Neuron (in vitro differentiated cells): ENCODE results near the gene SHISA3.
"Not testable (repeated sequence)": the region's sequence is repeated elsewhere in the genome, so short reads cannot be mapped to it uniquely, and the experiment has no call there.

Experiments used
- H2AFZ ChIP-seq: one replicate; pipeline ENCODE4 v1.6.1; 2013; ENCODE audit warnings: low read depth, mild to moderate bottlenecking, inconsistent platforms, low read length, moderate library complexity
- H3K27me3 ChIP-seq: one replicate; pipeline ENCODE4 v1.6.1; 2013; ENCODE audit warnings: low read length; ENCODE audit not compliant: insufficient read depth
- H3K36me3 ChIP-seq: one replicate; pipeline ENCODE4 v1.6.1; 2013; ENCODE audit warnings: low read length; ENCODE audit not compliant: insufficient read depth
- H3K4me1 ChIP-seq: one replicate; pipeline ENCODE4 v1.6.1; 2013; ENCODE audit warnings: low read length; ENCODE audit not compliant: insufficient read depth
- H3K4me3 ChIP-seq: 2 replicates; pipeline ENCODE4 v1.5.1; 2013; ENCODE audit warnings: mild to moderate bottlenecking, low read length, moderate library complexity
- H3K9me3 ChIP-seq: one replicate; pipeline ENCODE4 v1.6.1; 2013; ENCODE audit warnings: low read length

Gene SHISA3

DNA sequence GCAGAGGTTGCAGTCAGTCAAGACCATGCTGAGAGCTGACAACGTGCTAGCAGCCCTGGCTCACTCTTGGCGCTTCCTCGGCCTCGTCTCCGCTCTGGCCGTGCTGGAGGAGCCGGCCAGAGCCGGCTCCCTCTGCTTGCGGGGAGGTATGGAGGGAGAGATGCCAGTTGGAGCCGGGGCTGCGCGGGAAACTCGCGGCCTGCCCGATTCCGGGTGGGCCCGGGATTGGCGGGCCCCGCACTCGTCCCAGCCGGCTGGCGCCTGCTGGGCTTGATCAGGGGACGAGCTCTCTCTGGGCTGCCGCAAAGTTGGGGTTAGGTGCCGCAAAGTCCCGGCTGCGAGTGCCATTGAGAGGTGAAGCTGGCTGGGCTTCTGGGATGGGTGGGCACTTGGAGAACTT lies 27.8 kb upstream of the SHISA3 start:
- no peak overlapping the region for H2AFZ ChIP-seq
- no peaks in the 10 kb centered on the region for H3K36me3 ChIP-seq
- H3K4me1 ChIP-seq, result no peaks in the 10 kb centered on the region
- no peak overlapping the region for H3K4me3 ChIP-seq
- H3K27me3 ChIP-seq, result no peaks in the 10 kb centered on the region
- H3K9me3 ChIP-seq, result no peaks in the 10 kb centered on the region

DNA sequence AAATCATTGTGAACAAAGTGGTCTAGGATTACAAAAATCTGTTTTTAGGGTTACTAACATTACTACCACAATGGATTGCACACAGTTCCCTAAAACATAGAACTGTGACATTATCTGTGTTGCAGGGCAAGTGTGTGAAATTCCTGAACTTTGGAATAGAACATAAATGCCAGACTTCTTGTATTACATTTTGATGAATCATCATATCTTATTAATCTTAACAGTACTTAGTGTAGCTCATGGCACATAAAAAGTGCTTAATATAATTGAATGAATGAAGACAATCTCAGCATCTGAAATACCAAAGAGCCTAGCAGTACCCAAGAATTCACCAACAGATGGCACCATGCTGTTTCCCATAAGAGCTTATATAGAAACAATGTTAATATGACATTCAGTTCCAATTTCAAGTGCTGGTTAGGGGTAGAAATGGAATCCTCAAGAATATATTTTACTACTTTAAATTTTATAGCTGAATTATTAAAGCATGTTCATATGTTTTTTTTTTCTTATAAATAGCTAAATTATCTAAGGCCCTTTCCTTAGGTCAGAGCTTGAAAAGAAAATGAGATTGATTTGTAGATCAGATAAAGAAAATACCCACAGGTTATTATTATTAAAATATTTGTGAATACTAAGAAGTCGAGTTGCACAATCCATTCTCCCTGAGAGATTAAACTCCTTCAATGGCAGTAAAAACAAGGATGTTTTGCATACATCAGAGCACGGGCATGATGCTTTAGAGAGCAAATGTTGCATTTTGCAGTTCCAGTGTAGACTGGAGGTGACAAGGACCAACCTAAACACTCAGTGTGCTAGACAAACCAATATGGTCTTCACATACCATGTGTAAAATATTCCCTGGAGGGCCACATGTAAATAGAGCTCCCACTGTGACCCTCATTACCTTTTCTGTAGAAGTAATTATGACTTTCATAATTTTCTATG lies 25.7 kb upstream of the SHISA3 start:
- no peak overlapping the region for H3K4me3 ChIP-seq

DNA sequence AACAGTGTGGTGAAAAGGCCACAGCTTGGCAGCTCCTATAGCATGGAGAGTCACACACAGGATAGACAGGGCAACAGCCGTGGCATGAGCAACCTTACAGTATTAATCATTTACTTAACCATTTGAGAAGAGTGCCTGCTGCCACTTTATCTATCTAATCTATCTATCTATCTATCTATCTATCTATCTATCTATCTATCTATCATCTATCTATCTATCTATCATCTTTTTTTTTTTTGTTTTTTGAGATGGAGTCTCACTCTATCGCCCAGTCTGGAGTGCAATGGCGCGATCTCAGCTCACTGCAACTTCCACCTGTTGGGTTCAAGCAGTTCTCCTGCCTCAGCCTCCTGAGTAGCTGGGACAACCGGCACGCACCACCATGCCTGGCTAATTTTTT lies 25.0 kb upstream of the SHISA3 start:
- not testable (repeated sequence) for H3K27me3 ChIP-seq, H3K4me3 ChIP-seq

More for the DNA sequence above, 25.7 kb upstream of the SHISA3 start:
- Histone ChIP-seq H3K4me1 (no peaks in the 10 kb centered on the region), H3K27me3 (no peaks in the 10 kb centered on the region), H3K36me3 (no peaks in the 10 kb centered on the region), H3K9me3 (no peaks in the 10 kb centered on the region), H2AFZ (no peak overlapping the region)

DNA sequence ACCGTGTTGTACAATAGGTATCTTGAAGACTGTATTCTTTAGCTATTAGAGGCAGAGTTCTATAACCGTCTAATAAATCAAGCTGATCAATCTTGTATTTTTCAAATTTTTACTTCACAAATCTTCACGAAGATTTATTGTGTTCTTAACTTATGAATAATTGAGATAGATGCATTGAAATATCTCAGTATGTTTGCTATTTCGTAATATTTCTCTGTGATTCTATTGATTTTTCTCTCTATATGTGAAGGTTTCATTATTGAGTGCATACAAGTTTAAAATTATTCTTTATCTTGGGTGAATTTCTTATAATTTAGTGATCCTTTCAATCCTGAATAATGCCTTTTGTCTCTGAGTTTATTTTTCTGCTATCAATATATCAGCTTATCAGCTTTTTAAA lies 19.8 kb upstream of the SHISA3 start:
- Histone ChIP-seq H2AFZ (no peak overlapping the region), H3K9me3 (no peaks in the 10 kb centered on the region), H3K4me3 (no peak overlapping the region), H3K36me3 (no peaks in the 10 kb centered on the region), H3K4me1 (no peaks in the 10 kb centered on the region), H3K27me3 (peaks cover 7% of the 10 kb centered on the region)

More for the DNA sequence above, 25.0 kb upstream of the SHISA3 start:
- H3K9me3 ChIP-seq, H3K36me3 ChIP-seq, H2AFZ ChIP-seq, H3K4me1 ChIP-seq: not testable (repeated sequence)

DNA sequence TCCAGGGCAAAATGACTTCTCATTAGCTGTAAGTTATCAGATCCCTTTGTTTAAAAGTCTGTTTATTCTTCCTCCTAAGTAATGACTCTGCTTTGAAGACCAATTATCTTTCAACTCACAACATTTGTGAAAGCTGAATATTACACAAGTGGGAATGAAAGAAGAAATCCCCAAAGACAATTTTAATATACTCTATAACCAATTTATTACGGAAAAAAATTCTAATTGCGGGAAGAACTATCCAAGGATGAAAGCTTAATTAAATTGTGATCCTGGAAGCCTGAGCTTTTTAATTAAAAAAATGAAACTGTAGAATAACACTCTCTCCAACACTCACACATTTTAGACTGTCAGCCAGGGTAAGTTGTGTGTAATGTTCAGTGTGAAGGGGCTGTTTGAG lies 15.6 kb upstream of the SHISA3 start:
- H3K36me3 ChIP-seq, result no peaks in the 10 kb centered on the region
- H3K4me3 ChIP-seq, result no peak overlapping the region
- H3K9me3 ChIP-seq, result no peaks in the 10 kb centered on the region
- no peak overlapping the region for H2AFZ ChIP-seq
- H3K4me1 ChIP-seq, result no peaks in the 10 kb centered on the region
- H3K27me3 ChIP-seq, result peaks cover 7% of the 10 kb centered on the region

DNA sequence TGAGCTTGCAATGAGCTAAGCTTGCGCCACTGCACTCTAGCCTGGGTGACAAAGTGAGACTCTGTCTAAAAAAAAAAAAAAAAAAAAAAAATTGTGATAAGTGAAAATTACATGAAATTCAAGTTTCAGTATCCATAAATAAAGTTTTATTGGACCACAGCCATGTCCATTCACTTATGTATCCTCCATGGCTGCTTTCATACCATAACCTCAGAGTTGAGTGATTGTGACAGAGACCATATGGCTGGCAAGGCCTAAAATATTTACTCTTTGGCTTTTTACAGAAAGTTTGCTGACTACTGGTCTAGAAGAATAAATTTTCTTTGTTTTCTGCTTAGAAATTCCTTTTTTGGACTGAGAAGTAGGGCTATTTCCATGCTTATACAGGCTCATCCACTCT lies 11.8 kb upstream of the SHISA3 start:
- peaks cover 15% of the 10 kb centered on the region for H3K27me3 ChIP-seq
- H3K4me1 ChIP-seq, result no peaks in the 10 kb centered on the region
- H2AFZ ChIP-seq, result no peak overlapping the region

DNA sequence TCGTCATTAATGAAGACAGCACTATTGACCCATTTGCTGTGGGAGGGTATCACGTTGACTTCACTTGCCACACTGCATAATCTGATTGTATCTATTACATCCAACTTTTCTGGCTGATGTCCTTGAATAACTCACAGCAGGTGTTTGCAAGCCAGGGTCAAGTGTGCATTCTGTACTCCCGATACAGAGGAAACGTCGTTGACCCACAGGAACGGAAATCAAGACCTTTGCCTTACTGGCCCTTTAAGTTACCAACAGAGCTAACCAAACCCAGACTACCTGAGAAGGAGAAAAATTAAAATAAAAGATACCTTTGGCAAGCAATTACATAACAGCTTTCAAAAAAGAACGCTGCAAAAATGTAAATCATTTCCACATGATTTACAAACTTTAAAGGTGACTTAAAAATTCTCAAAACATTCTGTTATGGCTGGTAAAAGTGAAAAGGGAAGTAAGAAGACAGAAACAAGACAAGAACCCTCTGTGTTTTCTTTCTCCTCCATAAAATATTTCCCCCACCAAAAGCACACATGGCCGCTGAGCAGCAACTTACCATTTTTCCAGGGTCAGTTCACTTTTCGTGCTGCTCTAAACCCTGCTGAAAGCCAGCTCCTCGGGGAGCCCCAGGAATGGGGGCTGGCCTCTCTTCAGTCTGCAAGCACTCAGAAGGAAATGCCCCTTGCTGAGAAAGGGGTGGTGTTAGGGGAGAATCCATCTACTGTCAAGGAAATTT lies 6.5 kb upstream of the SHISA3 start:
- Histone ChIP-seq H3K4me1 (peaks cover 4% of the 10 kb centered on the region), H3K27me3 (peaks cover 34% of the 10 kb centered on the region), H3K9me3 (no peaks in the 10 kb centered on the region), H3K36me3 (no peaks in the 10 kb centered on the region), H2AFZ (no peak overlapping the region), H3K4me3 (no peak overlapping the region)

More for the DNA sequence above, 11.8 kb upstream of the SHISA3 start:
- Histone ChIP-seq H3K36me3 (no peaks in the 10 kb centered on the region), H3K9me3 (no peaks in the 10 kb centered on the region), H3K4me3 (no peak overlapping the region)

DNA sequence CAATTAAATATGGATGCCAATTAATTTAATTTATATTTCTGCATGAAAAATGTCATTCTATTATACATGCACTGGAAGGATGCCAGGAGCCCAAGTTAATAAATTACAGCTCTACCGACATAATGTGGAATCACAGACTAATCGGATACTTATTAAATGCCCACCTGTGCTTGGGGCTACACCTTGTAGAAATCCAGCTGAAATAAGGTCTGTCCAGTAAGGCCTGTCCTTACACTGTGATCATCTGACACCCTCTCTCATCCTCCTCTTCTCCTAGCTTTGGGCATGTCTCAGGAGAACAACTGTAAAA lies 6.0 kb upstream of the SHISA3 start:
- H3K9me3 ChIP-seq, result no peaks in the 10 kb centered on the region
- H3K4me1 ChIP-seq, result peaks cover 5% of the 10 kb centered on the region
- H3K4me3 ChIP-seq, result no peak overlapping the region

DNA sequence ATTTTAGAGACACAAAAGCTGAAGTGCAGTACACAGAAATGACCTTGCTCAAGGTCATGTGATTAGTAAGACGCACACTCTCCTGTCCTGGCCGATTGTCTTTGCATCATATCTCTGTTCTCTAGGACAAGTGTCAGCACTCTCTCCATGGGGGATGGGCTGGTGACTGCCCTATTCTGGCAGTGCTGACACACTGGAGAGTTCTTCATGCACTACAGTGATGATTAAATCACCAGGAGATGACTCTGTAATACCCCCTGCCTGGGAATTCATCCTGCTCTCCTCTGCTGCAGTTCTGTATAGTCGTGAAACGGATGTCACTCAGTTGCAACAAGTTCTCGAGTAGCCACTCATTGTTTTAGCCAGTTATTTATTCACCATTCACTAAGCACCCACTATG lies 5.3 kb upstream of the SHISA3 start:
- Histone ChIP-seq H2AFZ (no peak overlapping the region), H3K27me3 (peaks cover 45% of the 10 kb centered on the region), H3K9me3 (no peaks in the 10 kb centered on the region), H3K4me1 (peaks cover 12% of the 10 kb centered on the region), H3K4me3 (no peak overlapping the region), H3K36me3 (no peaks in the 10 kb centered on the region)

More for the DNA sequence above, 6.0 kb upstream of the SHISA3 start:
- Histone ChIP-seq H3K36me3 (no peaks in the 10 kb centered on the region), H3K27me3 (peaks cover 38% of the 10 kb centered on the region), H2AFZ (no peak overlapping the region)

DNA sequence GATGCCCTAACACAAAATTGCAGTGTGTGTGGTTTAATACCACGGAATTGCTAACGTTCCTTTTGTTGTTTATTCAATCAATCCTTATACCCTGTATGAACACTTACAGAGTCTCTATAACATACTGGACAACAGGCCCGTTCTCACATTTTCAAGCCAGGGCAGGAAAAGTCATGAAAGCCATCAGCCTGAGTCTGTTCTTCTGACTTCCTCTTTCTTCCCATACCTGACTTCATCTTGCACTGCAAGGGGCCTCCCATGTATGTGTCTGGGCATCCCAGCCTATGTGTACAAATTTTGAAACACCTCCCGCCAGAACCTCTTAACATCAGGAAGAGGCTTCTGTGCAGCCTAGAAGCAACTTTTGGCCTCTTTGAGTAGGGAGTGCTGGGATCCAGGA lies 4.9 kb upstream of the SHISA3 start:
- H2AFZ ChIP-seq, result no peak overlapping the region

DNA sequence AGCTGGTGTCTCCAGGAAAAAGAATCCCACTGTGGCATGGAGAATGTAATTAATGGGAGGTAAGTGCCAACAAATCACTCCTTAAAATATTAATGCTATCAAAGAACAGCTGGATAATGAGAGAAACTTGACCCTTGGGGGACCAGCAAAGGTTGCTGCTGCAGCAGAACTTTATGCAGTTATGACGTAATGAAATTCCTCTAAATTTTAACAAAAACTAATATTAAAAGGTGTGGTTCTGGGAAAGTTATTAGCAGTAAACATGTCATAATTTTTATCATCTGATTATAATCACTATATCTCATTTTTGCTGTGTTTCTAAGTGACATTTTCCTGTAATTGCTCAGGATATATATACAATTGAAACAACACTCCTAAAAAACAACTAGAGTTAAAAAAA lies 1.7 kb upstream of the SHISA3 start:
- Histone ChIP-seq H3K36me3 (no peaks in the 10 kb centered on the region), H3K27me3 (peaks cover 71% of the 10 kb centered on the region), H3K4me3 (no peak overlapping the region), H3K9me3 (no peaks in the 10 kb centered on the region), H3K4me1 (peaks cover 29% of the 10 kb centered on the region), H2AFZ (no peak overlapping the region)

More for the DNA sequence above, 4.9 kb upstream of the SHISA3 start:
- no peak overlapping the region for H3K4me3 ChIP-seq
- H3K36me3 ChIP-seq, result no peaks in the 10 kb centered on the region
- H3K4me1 ChIP-seq, result peaks cover 13% of the 10 kb centered on the region
- H3K9me3 ChIP-seq, result no peaks in the 10 kb centered on the region
- H3K27me3 ChIP-seq, result peaks cover 46% of the 10 kb centered on the region

DNA sequence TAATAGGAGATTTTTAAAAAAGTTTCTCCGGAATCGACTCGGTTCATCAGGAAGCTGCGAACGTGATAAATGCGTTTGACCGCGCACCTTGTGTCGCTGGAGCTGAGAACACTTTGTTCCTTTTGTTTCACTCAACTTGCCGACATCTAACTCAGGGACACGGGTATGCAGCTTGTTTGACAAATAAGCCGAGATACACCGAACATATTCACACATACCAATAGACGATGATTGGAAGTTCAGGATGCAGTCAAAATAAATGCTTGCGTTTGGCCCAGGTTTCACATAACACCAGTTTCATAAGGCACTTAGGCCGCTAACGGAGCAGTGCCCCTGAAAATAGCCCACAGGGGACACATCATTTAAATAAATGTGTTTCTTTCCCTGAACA lies 932 bp upstream of the SHISA3 start:
- Histone ChIP-seq H3K36me3 (no peaks in the 10 kb centered on the region), H3K4me3 (no peak overlapping the region), H2AFZ (no peak overlapping the region), H3K9me3 (no peaks in the 10 kb centered on the region), H3K4me1 (peaks cover 29% of the 10 kb centered on the region), H3K27me3 (peaks cover 77% of the 10 kb centered on the region)

DNA sequence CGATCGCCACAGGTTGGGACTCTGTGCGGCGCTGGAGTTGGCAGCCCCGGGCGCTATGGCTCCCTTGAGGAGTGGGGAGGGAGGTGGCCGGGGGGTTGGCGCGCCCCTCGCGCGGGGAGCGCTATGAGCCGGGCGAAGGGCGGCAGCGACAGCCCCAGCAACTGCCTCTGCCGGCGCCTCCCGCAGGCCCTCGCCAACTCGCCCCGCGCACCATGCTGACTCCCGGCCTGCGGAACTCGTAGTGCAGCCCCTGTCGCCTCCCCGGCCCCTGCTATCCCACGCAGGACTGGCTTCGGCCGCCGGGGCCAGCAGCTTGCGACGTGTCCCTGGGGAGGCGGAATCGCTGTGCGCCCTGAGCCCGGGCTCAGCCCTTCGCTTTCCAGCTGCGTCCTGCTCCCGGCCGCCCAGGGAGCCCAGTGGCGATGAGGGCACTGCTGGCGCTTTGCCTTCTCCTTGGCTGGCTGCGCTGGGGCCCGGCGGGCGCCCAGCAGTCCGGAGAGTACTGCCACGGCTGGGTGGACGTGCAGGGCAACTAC lies 415 bp downstream of the SHISA3 start:
- H3K9me3 ChIP-seq, result no peaks in the 10 kb centered on the region
- peak overlapping the region; percentile 65 for H2AFZ ChIP-seq
- H3K36me3 ChIP-seq, result no peaks in the 10 kb centered on the region
- peaks cover 72% of the 10 kb centered on the region for H3K27me3 ChIP-seq
- peaks cover 25% of the 10 kb centered on the region for H3K4me1 ChIP-seq
- peak overlapping the region; percentile 29 for H3K4me3 ChIP-seq
